Measurements from ENCODE around the gene CAMK2D. TPM values are rescaled to one million over a fixed set of nuclear protein-coding genes. Genes with fewer than 3 reads are reported as not detected.

CAMK2D gene
- total RNA-seq, 1 experiment from 2014 or later, result 29.5 TPM

- TF ChIP-seq REST (IDR thresholded peaks at IDR 0.05; ENCODE audit: insufficient read depth in 1 of 2, low read depth in 2 of 2, low read length in 1 of 2) (no peak), TCF7L2 (IDR thresholded peaks at IDR 0.05; ENCODE audit: low read depth, low read length) (no peak)
- Histone ChIP-seq H3K36me3 (ENCODE audit: control insufficient read depth, insufficient read depth, low read length) (no peaks in the 10 kb centered on the region), H3K9me3 (ENCODE audit: control insufficient read depth, insufficient read depth, low read depth, low read length) (no peaks in the 10 kb centered on the region), H3K27ac (ENCODE audit: low read length) (peak overlapping the region; percentile 59; the same call in 1 of the 2 replicates), H3K4me1 (ENCODE audit: control insufficient read depth, insufficient read depth, low read length) (peaks cover 61% of the 10 kb centered on the region), H3K27me3 (ENCODE audit: control insufficient read depth, insufficient read depth, low read length) (no peaks in the 10 kb centered on the region), H3K4me3 (ENCODE audit: low read depth in 2 of 2, low read length in 2 of 2) (no peak overlapping the region)
- no peak for DNase-seq (ENCODE audit: low read depth, low spot score)
- BruUV-seq (replicated peaks), result no TSS peak
- in situ Hi-C loops (cut with HindIII; ENCODE audit: low pct_unique_long_range_greater_than_20kb, low sequenced_read_pairs) (no loop called here), intact Hi-C loops (cut with micrococcal nuclease; ENCODE audit: unreplicated experiment) (no loop called here)
- ChIA-PET POLR2A (no interaction called here), CTCF (no interaction called here)
- ATAC-seq, result no peak
Observed at GRCh38 chr4:113641025-113641431, 120.5 kb downstream of the CAMK2D start.

- H3K27me3 ChIP-seq (ENCODE audit: control insufficient read depth, insufficient read depth, low read length), result no peaks in the 10 kb centered on the region
- no peaks in the 10 kb centered on the region for H3K9me3 ChIP-seq (ENCODE audit: control insufficient read depth, insufficient read depth, low read depth, low read length)
- no peak overlapping the region for H3K4me3 ChIP-seq (ENCODE audit: low read depth in 2 of 2, low read length in 2 of 2)
- no peak for ATAC-seq
- no peaks in the 10 kb centered on the region for H3K36me3 ChIP-seq (ENCODE audit: control insufficient read depth, insufficient read depth, low read length)
- H3K4me1 ChIP-seq (ENCODE audit: control insufficient read depth, insufficient read depth, low read length), result peaks cover 57% of the 10 kb centered on the region
- in situ Hi-C loops (cut with HindIII; ENCODE audit: low pct_unique_long_range_greater_than_20kb, low sequenced_read_pairs), result no loop called here
- peak overlapping the region; percentile 32; the same call in 1 of the 2 replicates for H3K27ac ChIP-seq (ENCODE audit: low read length)
- TF ChIP-seq POLR2AphosphoS5 (IDR thresholded peaks at IDR 0.05; ENCODE audit: low read depth, low read length), result no peak
- TF ChIP-seq CTCF (IDR thresholded peaks at IDR 0.05), result no peak
- TF ChIP-seq TCF7L2 (IDR thresholded peaks at IDR 0.05; ENCODE audit: low read depth, low read length), result no peak
- no peak for TF ChIP-seq REST (IDR thresholded peaks at IDR 0.05; ENCODE audit: insufficient read depth in 1 of 2, low read depth in 2 of 2, low read length in 1 of 2)
- no peak for TF ChIP-seq SIN3A (IDR thresholded peaks at IDR 0.05; ENCODE audit: borderline replicate concordance, insufficient read depth, low read depth, low read length)
- no peak for DNase-seq (ENCODE audit: low read depth, low spot score)
- intact Hi-C loops (cut with micrococcal nuclease; ENCODE audit: unreplicated experiment), result no loop called here
- ChIA-PET CTCF (no interaction called here), POLR2A (no interaction called here)
- BruUV-seq (replicated peaks), result no TSS peak
Observed at GRCh38 chr4:113639326-113639725, 122.2 kb downstream of the CAMK2D start.
